Fibroblast of upper back skin (primary cell): ENCODE results near the gene PHYH.
"Not testable (repeated sequence)": the region's sequence is repeated elsewhere in the genome, so short reads cannot be mapped to it uniquely, and the experiment has no call there.

ENCODE experiments used
- DNase-seq: peaks from one replicate; pipeline ENCODE4 v3.0.0-alpha.2; 2013

The PHYH gene

DNA sequence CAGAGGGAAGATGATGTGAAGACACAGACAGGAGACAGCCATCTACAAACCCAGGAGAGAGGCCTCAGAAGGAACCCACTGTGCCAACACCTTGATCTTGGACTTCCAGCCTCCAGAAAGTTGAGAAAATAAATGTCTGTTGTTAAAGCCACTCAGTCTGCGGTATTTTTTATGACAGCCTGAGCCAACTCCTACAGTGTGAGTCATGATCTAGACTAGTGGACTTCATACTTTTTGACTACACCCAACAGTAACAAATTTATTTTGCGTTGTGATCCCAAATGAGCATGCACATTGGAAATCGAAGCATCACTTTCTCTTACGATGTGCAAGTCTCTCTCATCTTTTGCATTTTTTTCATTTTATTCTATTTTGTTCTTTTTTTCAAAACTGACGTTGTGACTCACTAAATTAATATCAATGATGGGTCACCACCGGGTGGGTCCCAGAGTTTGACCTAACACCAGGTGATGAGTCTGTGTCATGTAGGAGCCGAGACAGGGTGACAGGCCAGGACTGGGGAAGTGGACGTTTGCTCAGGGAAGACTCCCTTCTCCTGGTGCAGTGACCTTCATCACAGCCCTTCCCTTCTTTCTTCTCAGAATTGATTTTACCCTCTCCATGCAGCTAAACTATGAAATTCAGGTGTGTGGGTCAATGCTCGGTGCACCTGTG, 28.9 kb downstream of the PHYH start:
- peak; percentile 17 for DNase-seq

DNA sequence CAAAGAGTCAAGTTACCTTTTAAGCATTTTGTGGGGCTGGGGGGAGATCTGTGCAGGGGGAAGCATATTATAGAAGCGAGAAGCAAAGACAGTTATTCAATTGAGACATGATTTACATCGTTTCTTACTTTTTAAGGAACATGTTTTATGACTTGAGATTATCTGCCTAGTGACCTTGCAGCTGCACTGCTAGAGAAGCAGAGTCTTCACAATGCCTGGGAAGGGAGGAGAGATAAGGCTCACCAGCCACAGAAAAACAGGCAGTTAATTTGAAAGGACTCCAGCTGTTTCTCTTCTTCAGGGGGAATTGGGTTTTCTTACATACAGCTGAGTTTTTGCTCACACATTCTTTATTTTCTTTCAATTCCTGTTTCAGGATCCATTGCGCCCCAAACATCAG, 31.0 kb downstream of the PHYH start:
- DNase-seq, result no peak

DNA sequence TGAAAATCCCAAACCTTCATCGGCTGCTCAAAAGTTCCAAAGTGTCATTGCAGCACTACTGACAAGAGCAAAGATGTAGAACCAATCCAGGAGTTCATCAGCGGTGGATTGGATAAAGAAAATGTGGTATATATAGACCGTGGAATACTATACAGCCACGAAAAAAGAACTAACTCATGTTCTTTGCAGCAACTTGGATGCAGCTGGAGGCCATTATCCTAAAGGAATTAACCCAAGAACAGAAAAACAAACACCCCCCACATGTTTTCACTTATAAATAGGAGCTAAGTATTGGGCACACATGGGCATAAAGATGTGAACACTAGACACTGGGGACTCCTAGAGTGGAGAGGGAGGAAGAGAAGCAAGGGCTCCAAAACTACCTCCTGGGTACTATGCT, 31.6 kb downstream of the PHYH start:
- no peak for DNase-seq

DNA sequence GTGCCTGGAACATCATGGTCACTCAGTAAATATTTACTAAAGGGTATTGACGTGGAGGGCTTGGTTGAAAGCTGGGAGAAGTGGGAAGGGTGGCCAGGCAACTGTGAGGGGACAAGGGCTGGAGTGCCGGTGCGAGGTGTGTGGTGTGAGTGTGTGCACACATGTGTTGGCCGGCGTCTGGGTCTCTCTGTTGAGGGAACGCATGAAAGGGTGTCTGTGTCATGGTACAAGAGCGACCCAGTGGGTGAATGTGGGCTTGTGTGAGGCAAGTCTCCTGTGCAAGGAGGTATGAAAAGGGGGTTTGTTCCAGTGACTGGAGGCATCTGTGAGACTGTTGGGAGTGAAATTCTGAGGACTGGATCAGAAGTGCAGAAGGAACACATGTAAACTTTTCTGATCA, 36.3 kb downstream of the PHYH start:
- no peak for DNase-seq

DNA sequence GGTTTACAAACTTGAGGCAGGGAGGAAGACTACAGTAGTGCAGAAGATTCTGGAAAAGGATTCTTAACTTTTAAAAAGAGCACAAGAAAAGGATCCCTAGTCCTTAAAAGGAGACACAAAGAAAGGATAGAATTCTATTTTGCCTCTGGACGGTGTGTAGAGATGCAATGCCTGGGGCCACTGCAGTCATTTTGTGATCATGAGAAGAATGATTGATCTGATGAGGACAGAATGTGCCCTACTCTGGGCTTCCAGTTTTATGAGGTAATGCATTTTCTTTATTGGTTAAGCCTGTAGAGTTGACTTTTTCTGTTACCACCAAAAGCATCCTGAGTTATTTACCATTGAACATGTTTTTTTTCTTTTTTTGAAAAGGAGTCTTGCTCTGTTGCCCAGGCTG, 37.4 kb downstream of the PHYH start:
- DNase-seq, result no peak

DNA sequence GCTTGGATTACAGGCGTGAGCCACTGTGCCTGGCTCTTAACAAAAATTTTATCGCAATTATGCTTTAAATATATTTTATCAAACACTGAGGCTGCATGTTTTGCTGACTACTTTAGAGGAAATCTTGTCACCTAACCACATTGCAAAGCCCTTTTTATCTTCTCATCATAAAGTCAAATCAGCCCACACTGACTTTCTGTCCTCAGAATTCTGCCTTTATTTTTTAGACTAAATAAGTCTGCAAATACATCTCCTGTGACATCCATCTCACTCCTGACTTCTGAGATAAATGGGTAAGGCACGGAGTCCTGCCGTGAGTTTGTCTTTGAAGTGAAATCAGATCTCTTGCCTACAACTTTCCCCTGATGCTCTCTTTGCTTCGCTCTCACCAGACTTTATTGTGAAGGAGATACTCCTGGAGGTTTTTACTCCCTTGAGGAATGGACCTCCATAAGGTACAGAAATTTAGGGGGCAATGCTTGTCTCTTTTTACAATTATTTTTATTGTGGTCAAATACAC, 42.2 kb downstream of the PHYH start:
- no peak for DNase-seq

DNA sequence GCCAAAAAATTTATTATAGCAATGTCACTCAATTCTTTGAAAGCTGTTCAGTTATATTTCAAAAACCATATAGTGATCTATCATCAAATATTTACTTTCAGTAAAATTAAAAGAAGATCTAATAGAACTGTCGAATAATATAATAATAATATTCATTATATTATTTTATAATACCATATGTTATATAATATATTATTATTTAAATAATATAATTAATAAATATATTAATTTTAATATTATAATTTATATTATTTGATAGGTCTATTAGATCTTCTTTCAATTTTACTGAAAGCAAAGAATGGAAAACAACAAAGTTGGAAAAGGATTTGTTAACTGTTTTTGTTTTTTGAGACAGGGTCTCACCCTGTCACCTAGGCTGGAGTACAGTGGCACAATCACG, 43.2 kb downstream of the PHYH start:
- DNase-seq, result no peak

DNA sequence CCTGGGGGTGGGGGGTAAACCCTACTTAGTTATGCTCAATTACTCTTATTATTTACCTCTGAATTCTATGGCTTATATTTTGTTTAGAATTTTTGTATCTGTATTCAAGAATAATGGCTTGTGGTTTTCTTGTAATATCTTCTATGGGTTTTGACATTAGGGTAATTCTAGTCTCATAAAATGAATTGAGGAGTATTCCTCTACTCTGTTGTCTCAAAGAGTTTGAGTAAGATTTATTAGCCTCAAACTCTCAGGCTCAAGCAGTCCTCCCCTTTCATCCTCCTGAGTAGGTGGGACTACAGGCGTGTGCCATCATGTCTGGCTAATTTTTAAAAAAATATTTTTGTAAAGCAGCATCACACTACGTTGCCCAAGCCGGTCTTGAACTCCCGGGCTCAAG, 46.1 kb downstream of the PHYH start:
- DNase-seq, result no peak

DNA sequence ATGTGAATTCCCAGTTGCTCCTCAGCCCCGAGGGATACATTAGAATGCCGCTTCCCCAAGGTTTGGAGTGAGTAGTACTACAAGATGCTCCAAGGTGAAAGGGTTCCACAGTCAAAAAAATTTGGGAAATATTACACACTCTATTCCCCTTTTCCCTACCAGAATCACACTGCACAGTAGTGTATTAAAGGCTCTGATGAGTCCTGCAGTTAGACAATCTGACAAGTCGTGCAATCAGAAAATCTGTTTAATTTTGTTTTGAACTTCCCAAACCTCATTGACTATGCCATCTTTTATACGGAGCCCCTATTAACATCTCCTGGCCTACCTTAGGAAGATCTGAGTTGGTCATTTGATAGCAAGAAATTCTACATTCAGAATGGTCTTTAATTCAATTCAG, 52.1 kb downstream of the PHYH start:
- DNase-seq, result no peak

DNA sequence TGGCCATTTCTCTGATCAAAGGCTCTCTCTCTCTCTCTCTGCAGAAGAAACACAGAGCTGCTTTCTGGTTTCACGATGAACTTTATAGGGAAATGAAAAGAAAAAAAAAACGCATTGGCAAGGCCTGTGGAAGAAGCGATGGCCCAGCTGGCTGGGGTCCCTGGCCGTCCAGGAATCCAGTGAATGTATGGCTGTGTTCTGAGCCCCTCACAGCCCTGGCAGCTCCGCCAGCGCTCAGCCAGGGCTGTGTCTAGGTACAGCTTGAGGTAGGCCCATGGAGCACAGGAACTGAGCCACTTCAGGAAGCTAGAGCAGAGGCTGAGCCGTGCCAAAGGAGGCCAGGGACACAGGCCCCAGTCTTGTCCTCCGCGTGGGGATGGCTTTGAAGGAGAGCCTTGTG, 52.6 kb downstream of the PHYH start:
- no peak for DNase-seq

DNA sequence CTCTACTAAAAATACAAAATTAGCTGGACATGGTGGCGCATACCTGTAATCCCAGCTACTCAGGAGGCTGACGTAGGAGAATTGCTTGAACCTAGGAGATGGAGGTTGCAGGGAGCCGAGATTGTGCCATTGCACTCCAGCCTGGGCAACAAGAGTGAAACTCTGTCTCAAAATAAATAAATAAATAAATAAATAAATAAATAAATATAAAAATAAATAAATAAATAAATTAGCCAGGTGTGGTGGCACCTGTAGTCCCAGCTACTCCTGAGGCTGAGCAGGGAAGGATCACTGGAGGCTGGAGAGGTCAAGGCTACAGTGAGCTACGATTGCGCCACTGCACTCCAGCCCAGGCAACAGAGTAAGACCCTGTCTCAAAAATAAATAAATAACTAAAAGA, 57.6 kb downstream of the PHYH start:
- not testable (repeated sequence) for DNase-seq

DNA sequence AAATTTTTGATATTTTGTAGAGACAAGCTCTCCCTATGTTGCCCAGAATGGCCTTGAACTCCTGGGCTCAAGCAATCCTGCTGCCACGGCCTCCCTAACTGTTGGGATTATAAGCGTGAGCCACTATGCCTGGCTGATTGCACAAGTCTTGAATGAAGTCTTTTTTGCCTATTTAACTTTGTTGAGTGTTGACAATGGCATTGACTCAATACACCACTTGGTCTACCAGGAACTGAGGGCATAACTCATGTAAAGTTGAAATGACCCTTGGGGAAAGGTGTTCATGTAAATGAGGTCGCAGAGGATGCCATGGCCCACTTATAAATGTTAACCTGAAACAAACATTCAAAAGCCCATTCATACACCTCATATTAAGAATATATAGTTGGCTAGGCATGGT, 58.3 kb downstream of the PHYH start:
- no peak for DNase-seq

DNA sequence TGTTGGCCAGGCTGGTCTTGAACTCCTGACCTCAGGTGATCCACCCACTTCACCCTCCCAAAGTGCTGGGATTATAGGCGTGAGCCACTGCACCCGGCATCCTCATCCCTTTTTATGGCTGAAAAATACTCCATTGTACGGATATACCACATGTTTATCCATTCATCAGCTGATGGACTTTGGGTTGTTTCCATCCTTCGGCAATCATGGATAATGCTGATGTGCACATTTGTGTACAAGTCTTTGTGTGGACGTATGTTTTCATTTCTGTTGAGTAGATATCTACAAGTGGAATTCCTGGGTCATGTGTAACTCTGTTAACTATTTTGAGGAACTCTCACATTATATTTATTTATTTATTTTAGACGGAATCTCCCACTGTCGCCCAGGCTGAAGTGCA, 59.9 kb downstream of the PHYH start:
- no peak for DNase-seq

DNA sequence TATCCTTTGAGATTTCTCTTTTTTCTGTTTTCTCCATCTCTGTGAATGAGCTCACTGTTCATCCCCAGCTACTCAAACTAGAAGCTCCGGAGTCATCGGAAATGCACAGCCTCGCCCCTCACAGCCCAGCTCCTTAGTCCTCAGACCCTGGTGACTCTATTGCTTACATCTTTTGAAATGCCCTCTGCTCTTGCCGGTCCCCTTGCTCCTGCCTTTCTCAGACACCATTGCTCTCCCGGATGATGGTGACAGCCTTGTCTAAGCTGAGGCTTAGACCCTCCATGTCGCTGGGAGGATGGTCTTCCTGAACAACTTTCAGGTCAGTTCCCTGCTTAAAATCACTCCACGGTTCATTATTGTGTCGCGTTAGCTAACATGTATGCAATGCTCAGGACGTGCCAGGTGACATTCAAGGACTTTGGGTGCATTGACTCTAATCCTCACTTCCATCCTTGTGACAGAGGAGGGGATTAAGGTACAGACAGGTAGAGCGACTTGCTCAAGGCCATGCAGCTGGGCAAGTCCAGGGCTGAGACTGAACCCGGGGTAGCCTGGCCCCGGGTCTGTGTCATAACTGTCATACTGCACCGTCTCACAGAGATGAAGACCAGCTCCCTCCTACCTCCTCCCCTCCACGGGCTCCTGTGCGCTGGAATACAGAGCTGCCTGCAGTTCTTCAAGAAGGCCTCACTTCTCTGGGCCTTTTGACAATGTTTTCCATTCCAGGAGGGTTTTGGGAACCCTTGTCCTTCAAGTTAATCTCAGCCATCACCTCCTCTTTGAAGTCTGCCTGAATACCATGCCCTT, 61.4 kb downstream of the PHYH start:
- DNase-seq, result no peak

DNA sequence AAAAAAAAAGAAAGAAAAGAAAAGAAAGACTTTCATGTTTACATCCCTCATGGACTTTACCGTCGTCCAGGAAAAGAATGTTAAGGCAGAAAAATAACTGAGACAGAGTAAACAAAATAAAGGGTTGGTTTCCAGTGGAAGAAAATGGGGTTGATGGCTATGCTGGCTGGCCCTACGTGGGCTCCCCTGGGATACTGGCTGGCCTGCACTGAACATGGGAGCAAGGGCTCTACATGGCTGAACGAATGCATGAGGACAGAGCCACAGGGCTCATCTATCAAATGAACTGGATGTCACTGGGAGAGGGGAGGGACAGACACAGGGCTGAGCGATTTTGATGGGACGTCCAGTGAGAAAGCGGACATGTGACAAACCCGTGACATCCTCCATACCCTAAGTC, 63.2 kb downstream of the PHYH start:
- DNase-seq, result no peak

DNA sequence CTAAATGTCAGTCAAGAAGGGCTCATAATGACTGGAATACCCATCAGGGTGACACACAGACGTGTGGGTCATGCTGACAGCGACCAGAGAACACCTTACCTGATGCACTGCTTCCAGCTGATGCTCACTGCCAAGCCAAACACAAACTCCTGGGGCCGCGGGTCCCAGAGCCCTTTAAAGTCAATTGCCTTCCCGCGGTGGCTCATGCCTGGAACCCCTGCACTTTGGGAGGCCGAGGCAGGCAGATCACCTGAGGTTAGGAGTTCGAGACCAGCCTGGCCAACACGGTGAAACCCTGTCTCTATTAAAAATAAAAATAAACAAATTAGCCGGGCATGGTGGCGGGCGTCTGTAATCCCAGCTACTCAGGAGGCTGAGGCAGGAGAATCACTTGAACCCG, 65.1 kb downstream of the PHYH start:
- not testable (repeated sequence) for DNase-seq

DNA sequence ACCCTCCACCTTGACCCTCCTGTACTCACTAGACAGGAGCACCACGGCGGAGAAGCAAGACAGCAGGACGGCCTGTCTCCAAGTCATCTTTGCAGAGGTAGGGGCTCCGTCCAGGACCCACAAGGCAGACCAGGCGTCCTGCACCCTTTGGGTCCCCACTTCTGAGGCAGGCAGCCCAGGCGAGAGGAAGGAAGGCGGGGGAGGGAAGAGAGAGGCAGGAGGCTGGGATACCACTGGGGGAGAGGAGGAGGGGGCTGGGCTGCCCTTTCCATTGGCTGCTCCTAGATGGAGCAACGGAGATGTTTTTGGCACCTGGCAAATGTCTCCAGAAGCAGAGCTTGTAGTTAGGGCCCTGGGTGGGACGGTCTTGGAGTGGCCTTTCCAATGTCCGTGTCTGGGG, 65.7 kb downstream of the PHYH start, which contains the start of gene UCMA:
Gene UCMA (minus strand): TSS at position 203 of the 400 bp plus-strand sequence. CDS start 116 bp downstream, at position 87.
- DNase-seq, result no peak

DNA sequence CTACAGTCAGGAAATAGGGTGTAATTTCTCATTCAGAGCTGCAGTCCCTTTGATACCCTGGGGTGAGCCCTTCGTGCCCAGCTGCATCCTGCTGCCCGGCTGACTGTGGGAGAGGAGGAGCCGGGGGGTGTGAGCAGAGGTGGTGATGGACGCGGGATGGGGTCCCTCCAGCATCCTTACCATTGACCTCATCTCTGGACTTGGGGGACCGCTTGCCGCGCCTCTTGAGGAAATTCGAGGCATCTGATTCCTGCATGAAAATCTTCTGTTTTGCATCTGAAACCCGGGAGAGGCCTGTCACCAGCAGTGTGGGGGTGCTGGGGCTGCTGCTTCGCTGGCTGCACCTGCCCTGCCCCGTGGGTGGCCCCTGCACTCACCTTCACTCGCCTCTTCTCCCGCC, 66.5 kb downstream of the PHYH start:
- DNase-seq, result no peak

DNA sequence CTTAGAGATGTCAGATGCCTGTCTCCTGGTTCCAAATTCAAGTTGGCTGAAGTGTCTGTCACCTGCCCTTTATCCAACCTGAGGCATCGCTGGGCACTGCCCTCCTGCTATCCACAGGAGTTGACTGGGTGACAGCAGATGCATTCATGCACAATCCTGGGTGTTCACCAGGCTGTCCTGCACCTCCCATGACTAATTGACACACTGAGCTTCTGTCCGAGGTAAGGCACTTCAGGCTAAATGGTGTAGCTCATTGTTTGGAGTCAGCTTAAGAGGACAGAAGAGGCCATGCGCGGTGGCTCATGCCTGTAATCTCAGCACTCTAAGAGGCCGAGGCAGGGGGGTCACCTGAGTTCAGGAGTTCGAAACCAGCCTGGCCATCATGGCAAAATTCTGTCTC, 68.1 kb downstream of the PHYH start:
- no peak for DNase-seq

DNA sequence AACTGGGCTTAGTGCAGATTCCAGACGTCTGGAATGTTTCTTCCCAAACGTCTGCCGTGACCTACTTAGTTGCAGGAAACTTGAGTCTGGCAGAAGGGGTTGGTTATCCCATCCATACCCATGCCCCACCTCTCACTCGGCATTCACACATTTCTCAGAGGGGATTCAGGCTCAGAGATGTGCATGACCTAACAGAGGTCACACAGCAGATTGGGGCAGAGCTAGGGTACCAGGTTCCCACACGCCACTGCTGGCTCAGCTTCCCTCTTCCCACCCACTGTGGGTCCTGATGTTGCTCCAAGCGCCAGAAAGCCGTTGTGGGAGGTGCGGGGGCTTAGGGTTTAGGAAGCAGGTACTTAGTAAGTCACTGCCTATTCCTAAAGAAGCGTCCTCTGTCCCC, 68.7 kb downstream of the PHYH start:
- no peak for DNase-seq
